Ovary (tissue), 3 donors: ENCODE results near the gene ADA.
"Not testable (repeated sequence)": the region's sequence is repeated elsewhere in the genome, so short reads cannot be mapped to it uniquely, and the experiment has no call there.

Experiments used
- CTCF ChIP-seq, 3 donors: fragments of 450-650 bp in 2 of 3; fragments of 200-600 bp in 1 of 3; IDR thresholded peaks; one replicate each; pipeline versions ENCODE4 v1.5.1 to v1.8.0; 2016 to 2022; ENCODE audit warnings: antibody characterized with exemption in 3 of 3, mild to moderate bottlenecking in 1 of 3
- POLR2A ChIP-seq: fragments of 450-650 bp; IDR thresholded peaks from one replicate; pipeline ENCODE4 v1.6.1; 2017; ENCODE audit warnings: antibody characterized with exemption, mild to moderate bottlenecking, moderate library complexity
- donor health status: DM: no; HTN: no; CAD: no.

- TF ChIP-seq CTCF (IDR thresholded peaks at IDR 0.05); POLR2A: not testable (repeated sequence)
Observed at GRCh38 chr20:44588321-44588720, 63.2 kb downstream of the ADA start.
